K562 (cell line): ENCODE measurements around the gene ZMYND8. TPM values are rescaled to one million over a fixed set of nuclear protein-coding genes. Genes with fewer than 3 reads are reported as not detected.
A peak's percentile ranks its signal among the peaks of the same experiment; 100 is the strongest.

Source experiments
- ELF2 ChIP-seq: fragments of 250-450 bp; sonication (Bioruptor Pico); IDR thresholded peaks from 2 replicates; pipeline ENCODE4 v1.5.0; 2021; ENCODE audit warnings: mild to moderate bottlenecking
- HCFC1 ChIP-seq: IDR thresholded peaks from 2 replicates; pipeline ENCODE4 v1.6.1; 2012; ENCODE audit warnings: low read depth, low read length, improper control_type of control experiment
- MYC ChIP-seq, 2 experiments: fragments of 250-450 bp in 1 of 2; sonication (Bioruptor Pico) in 1 of 2; IDR thresholded peaks; 2 replicates each; pipeline versions ENCODE4 v1.5.1 to v1.6.1; 2012 to 2021; ENCODE audit warnings: low read depth in 2 of 2, borderline replicate concordance in 1 of 2, improper control_type of control experiment in 1 of 2, low read length in 1 of 2, mild to moderate bottlenecking in 1 of 2, moderate library complexity in 1 of 2
- NELFE ChIP-seq: IDR thresholded peaks from 2 replicates; pipeline ENCODE4 v1.6.1; 2011; ENCODE audit warnings: mild to moderate bottlenecking; ENCODE audit not compliant: insufficient read depth, insufficient read length
- NR2F6 ChIP-seq: fragments of 450-650 bp; formaldehyde crosslinking; IDR thresholded peaks from 2 replicates; pipeline ENCODE4 v1.4.0; 2020; ENCODE audit warnings: mild to moderate bottlenecking
- ZNF766 ChIP-seq: fragments of 200-800 bp; sonication (Bioruptor generic); conservative IDR thresholded peaks from 2 replicates; pipeline ENCODE4 v1.6.1; 2016; ENCODE audit warnings: missing genetic modification characterization, missing compliant biosample characterization
- polyA plus RNA-seq, 8 experiments: library from polyadenylated mRNA; depleted of rRNA in 4 of 8; stranded (reverse) in 5 of 8; unstranded in 3 of 8; fragments of >200 nt; fragmentation: Nextera tagmentation in 2 of 8; fragmentation: Illumina TruSeq in 1 of 8; extraction: Ambion mirVana in 2 of 8; extraction: Trizol in 1 of 8; gene quantifications; 2 replicates each; pipeline versions ENCODE4 v1.2.1 to v1.2.3, GENCODE V29; 2011 to 2014; ENCODE audit warnings: inconsistent platforms in 1 of 8, missing spikeins in 1 of 8
- total RNA-seq, 7 experiments: library from RNA; depleted of rRNA in 6 of 7; stranded (reverse); fragments of >200 nt in 6 of 7; fragmentation: Illumina TruSeq in 2 of 7; extraction: Trizol in 2 of 7; gene quantifications; 2 replicates each; pipeline versions ENCODE4 v1.2.1 to v1.2.3, GENCODE V29; 2011 to 2021; ENCODE audit warnings: low replicate concordance in 1 of 7
- TF ChIP-seq, protein P1 (sequence below): sonication (generic); IDR thresholded peaks from 2 replicates; pipeline ENCODE4 v1.6.1; 2016
- TF ChIP-seq, protein P2 (sequence below): sonication (generic); formaldehyde crosslinking; IDR thresholded peaks from 2 replicates; pipeline ENCODE4 v1.9.0; 2022; ENCODE audit warnings: mild to moderate bottlenecking, missing genetic modification reagents
- TF ChIP-seq, protein P3 (sequence below): sonication (generic); formaldehyde crosslinking; IDR thresholded peaks from 2 replicates; pipeline ENCODE4 v1.8.0; 2022; ENCODE audit warnings: mild to moderate bottlenecking, missing genetic modification reagents
- TF ChIP-seq, protein P4 (sequence below): sonication (generic); formaldehyde crosslinking; IDR thresholded peaks from 2 replicates; pipeline ENCODE4 v1.4.0; 2020; ENCODE audit warnings: mild to moderate bottlenecking, missing genetic modification reagents
- TF ChIP-seq, protein P5 (sequence below): fragments of 250-450 bp; sonication (Bioruptor Pico); IDR thresholded peaks from 2 replicates; pipeline ENCODE4 v1.9.0; 2021; ENCODE audit warnings: mild to moderate bottlenecking, inconsistent platforms
- TF ChIP-seq, protein P6 (sequence below): sonication (generic); formaldehyde crosslinking; IDR thresholded peaks from 2 replicates; pipeline ENCODE4 v1.5.0; 2020; ENCODE audit warnings: missing genetic modification reagents

Gene ZMYND8
- total and polyA plus RNA-seq, 9 of the 15 experiments (the other 6 are each of a cell fraction or from before 2014, with no cell fraction given), result 31.8 to 148 (median 71.9) TPM

DNA sequence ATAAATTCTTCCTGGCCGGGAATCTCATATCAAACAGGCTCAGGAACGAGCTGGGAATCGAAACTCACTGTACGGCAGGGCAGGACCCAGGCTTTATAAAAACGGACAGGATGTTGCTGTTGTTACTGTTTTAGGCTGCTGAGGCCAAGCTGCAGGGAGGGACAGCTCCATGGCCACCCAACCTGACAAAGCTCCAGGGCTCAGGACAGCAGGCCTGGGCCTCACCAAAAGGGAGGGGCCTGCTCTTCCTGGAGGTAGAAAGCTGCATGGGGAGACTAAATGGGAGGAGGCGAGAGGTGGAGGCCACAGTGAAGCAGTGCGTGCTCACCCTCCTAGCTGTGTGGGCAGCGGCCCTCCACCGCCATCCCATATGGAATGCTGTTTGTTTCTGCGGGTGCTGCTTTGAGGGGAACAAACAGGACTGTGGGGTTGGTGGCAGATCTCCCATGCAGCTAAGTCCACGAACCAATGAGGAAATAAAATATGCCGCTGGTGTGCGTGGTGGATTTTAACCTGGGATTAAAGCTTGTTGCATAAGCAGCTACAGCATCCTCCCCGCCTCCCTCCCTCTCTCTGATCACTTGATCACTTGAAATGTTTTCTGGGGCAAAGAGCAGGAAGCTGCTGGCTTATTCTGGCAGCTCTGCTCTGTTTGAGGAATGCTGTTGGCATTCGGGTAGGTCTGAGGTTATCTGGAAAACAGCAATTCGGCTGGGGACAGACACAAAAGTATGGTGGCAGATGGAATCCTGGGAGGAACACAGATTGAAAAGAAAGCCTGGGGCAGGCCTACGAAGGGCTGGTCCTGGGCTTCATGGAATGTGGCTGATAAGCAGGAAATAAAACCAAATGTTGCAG, 2.4 kb upstream of the ZMYND8 start (continued):
- no peak for TF ChIP-seq ZNF766 (CRISPR knock-in tag)
- TF ChIP-seq NELFE, result no peak
- TF ChIP-seq, protein P1, sequence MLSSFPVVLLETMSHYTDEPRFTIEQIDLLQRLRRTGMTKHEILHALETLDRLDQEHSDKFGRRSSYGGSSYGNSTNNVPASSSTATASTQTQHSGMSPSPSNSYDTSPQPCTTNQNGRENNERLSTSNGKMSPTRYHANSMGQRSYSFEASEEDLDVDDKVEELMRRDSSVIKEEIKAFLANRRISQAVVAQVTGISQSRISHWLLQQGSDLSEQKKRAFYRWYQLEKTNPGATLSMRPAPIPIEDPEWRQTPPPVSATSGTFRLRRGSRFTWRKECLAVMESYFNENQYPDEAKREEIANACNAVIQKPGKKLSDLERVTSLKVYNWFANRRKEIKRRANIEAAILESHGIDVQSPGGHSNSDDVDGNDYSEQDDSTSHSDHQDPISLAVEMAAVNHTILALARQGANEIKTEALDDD, result no peak; the same call in 1 of the 2 replicates
- TF ChIP-seq, protein P2, sequence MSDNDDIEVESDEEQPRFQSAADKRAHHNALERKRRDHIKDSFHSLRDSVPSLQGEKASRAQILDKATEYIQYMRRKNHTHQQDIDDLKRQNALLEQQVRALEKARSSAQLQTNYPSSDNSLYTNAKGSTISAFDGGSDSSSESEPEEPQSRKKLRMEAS, result peak; percentile 32; the same call in 1 of the 2 replicates
- TF ChIP-seq, protein P3, sequence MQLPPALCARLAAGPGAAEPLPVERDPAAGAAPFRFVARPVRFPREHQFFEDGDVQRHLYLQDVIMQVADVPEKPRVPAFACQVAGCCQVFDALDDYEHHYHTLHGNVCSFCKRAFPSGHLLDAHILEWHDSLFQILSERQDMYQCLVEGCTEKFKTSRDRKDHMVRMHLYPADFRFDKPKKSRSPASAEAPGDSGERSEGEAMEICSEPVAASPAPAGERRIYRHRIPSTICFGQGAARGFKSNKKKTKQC (CRISPR knock-in tag), result no peak
- TF ChIP-seq, protein P4, sequence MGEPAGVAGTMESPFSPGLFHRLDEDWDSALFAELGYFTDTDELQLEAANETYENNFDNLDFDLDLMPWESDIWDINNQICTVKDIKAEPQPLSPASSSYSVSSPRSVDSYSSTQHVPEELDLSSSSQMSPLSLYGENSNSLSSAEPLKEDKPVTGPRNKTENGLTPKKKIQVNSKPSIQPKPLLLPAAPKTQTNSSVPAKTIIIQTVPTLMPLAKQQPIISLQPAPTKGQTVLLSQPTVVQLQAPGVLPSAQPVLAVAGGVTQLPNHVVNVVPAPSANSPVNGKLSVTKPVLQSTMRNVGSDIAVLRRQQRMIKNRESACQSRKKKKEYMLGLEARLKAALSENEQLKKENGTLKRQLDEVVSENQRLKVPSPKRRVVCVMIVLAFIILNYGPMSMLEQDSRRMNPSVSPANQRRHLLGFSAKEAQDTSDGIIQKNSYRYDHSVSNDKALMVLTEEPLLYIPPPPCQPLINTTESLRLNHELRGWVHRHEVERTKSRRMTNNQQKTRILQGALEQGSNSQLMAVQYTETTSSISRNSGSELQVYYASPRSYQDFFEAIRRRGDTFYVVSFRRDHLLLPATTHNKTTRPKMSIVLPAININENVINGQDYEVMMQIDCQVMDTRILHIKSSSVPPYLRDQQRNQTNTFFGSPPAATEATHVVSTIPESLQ, result no peak
- TF ChIP-seq, protein P5, sequence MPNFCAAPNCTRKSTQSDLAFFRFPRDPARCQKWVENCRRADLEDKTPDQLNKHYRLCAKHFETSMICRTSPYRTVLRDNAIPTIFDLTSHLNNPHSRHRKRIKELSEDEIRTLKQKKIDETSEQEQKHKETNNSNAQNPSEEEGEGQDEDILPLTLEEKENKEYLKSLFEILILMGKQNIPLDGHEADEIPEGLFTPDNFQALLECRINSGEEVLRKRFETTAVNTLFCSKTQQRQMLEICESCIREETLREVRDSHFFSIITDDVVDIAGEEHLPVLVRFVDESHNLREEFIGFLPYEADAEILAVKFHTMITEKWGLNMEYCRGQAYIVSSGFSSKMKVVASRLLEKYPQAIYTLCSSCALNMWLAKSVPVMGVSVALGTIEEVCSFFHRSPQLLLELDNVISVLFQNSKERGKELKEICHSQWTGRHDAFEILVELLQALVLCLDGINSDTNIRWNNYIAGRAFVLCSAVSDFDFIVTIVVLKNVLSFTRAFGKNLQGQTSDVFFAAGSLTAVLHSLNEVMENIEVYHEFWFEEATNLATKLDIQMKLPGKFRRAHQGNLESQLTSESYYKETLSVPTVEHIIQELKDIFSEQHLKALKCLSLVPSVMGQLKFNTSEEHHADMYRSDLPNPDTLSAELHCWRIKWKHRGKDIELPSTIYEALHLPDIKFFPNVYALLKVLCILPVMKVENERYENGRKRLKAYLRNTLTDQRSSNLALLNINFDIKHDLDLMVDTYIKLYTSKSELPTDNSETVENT, result peak; percentile 29; the same call in 1 of the 2 replicates
- TF ChIP-seq HCFC1, result no peak
- TF ChIP-seq, protein P6, sequence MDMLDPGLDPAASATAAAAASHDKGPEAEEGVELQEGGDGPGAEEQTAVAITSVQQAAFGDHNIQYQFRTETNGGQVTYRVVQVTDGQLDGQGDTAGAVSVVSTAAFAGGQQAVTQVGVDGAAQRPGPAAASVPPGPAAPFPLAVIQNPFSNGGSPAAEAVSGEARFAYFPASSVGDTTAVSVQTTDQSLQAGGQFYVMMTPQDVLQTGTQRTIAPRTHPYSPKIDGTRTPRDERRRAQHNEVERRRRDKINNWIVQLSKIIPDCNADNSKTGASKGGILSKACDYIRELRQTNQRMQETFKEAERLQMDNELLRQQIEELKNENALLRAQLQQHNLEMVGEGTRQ, result no peak
- peak; percentile 48; the same call in 1 of the 2 replicates for TF ChIP-seq ELF2 (CRISPR knock-in tag)
- peak; percentile 77 for TF ChIP-seq MYC (IDR thresholded peaks at IDR 0.05; ENCODE audit: low read depth, low read length)
- 0 out of 2 replicates have a peak, but pooled peaks have one; percentile 22 for TF ChIP-seq MYC (CRISPR knock-in tag; IDR thresholded peaks at IDR 0.05; ENCODE audit: borderline replicate concordance, low read depth)
- TF ChIP-seq NR2F6 (CRISPR knock-in tag), result no peak
